HEK293 (cell line): Measurements from ENCODE around the gene CSNK2A2.

Experiments
- CTCF ChIA-PET: fragments of 350-600 bp; formaldehyde crosslinking; extraction: SDS; loops from one replicate; lab custom pipeline; 2021; ENCODE audit warnings: antibody characterized with exemption; lab: Yijun Ruan, JAX
- POLR2A ChIA-PET: fragments of 300-600 bp; formaldehyde crosslinking; extraction: SDS; loops from one replicate; lab custom pipeline; 2020; ENCODE audit warnings: antibody characterized with exemption, inconsistent platforms; lab: Yijun Ruan, JAX
- H3K27ac ChIP-seq: fragments of 200-500 bp; sonication (Bioruptor generic); 2 replicates; pipeline ENCODE4 v1.5.1; 2014; ENCODE audit warnings: low read depth, low read length, control low read depth, inconsistent platforms; ENCODE audit errors: extremely low read depth
- H3K36me3 ChIP-seq, 2 experiments: fragments of 200-500 bp in 1 of 2; sonication (Bioruptor generic) in 1 of 2; 1 replicate in 1 of 2; 2 replicates in 1 of 2; pipeline ENCODE4 v1.5.1; 2014 to 2017; ENCODE audit warnings: inconsistent platforms in 2 of 2, low read length in 2 of 2; ENCODE audit not compliant: control insufficient read depth in 2 of 2, insufficient read depth in 1 of 2
- H3K4me1 ChIP-seq: fragments of 200-500 bp; sonication (Bioruptor generic); 2 replicates; pipeline ENCODE4 v1.5.1; 2014; ENCODE audit warnings: mild to moderate bottlenecking, low read length, inconsistent platforms; ENCODE audit not compliant: control insufficient read depth, insufficient read depth
- H3K4me3 ChIP-seq: 2 replicates; pipeline ENCODE4 v1.5.1; 2011; ENCODE audit warnings: low read depth, mild to moderate bottlenecking, control low read depth, low read length, moderate library complexity
- H3K9me3 ChIP-seq: fragments of 200-500 bp; sonication (Bioruptor generic); 2 replicates; pipeline ENCODE4 v1.5.1; 2014; ENCODE audit warnings: low read depth, low read length, inconsistent platforms; ENCODE audit not compliant: control insufficient read depth, insufficient read depth
- EGR2 ChIP-seq: fragments of 450-650 bp; formaldehyde crosslinking; IDR thresholded peaks from 2 replicates; pipeline ENCODE4 v1.5.1; 2016; ENCODE audit warnings: low read depth, missing biosample characterization, missing genetic modification characterization
- GLIS1 ChIP-seq: fragments of 450-650 bp; formaldehyde crosslinking; IDR thresholded peaks from 2 replicates; pipeline ENCODE4 v1.5.1; 2016; ENCODE audit warnings: missing biosample characterization, missing genetic modification characterization
- YY2 ChIP-seq: fragments of 450-650 bp; formaldehyde crosslinking; IDR thresholded peaks from 2 replicates; pipeline ENCODE4 v1.5.1; 2016; ENCODE audit warnings: missing biosample characterization, missing genetic modification characterization
- ZNF184 ChIP-seq: fragments of 450-650 bp; IDR thresholded peaks from 2 replicates; pipeline ENCODE4 v1.5.1; 2018; ENCODE audit warnings: missing biosample characterization, mild to moderate bottlenecking, missing genetic modification characterization
- ZNF2 ChIP-seq: fragments of 450-650 bp; formaldehyde crosslinking; IDR thresholded peaks from 2 replicates; pipeline ENCODE4 v1.5.1; 2016; ENCODE audit warnings: missing biosample characterization, missing genetic modification characterization
- ZNF366 ChIP-seq: fragments of 450-650 bp; formaldehyde crosslinking; conservative IDR thresholded peaks from 2 replicates; pipeline ENCODE4 v1.5.1; 2016; ENCODE audit warnings: missing biosample characterization, missing genetic modification characterization
- ZNF514 ChIP-seq: fragments of 450-650 bp; formaldehyde crosslinking; IDR thresholded peaks from 2 replicates; pipeline ENCODE4 v1.5.1; 2016; ENCODE audit warnings: missing biosample characterization, missing genetic modification characterization
- ZNF529 ChIP-seq: fragments of 450-650 bp; formaldehyde crosslinking; IDR thresholded peaks from 2 replicates; pipeline ENCODE4 v1.5.1; 2017; ENCODE audit warnings: missing genetic modification characterization, missing biosample characterization; ENCODE audit not compliant: insufficient replicate concordance
- ZNF624 ChIP-seq: fragments of 450-650 bp; formaldehyde crosslinking; IDR thresholded peaks from 2 replicates; pipeline ENCODE4 v1.5.1; 2017; ENCODE audit warnings: missing biosample characterization, missing genetic modification characterization
- ZNF670 ChIP-seq: fragments of 450-650 bp; formaldehyde crosslinking; IDR thresholded peaks from 2 replicates; pipeline ENCODE4 v1.5.1; 2016; ENCODE audit warnings: missing biosample characterization, missing genetic modification characterization, low read depth
- ZNF768 ChIP-seq: fragments of 450-650 bp; formaldehyde crosslinking; IDR thresholded peaks from 2 replicates; pipeline ENCODE4 v1.5.1; 2018; ENCODE audit warnings: missing biosample characterization, mild to moderate bottlenecking, missing genetic modification characterization
- TF ChIP-seq, protein P1 (sequence below): fragments of 450-650 bp; formaldehyde crosslinking; IDR thresholded peaks from 2 replicates; pipeline ENCODE4 v1.5.1; 2017; ENCODE audit warnings: missing biosample characterization, missing genetic modification characterization
- TF ChIP-seq, protein P2 (sequence below): fragments of 450-650 bp; formaldehyde crosslinking; conservative IDR thresholded peaks from 2 replicates; pipeline ENCODE4 v1.5.1; 2016; ENCODE audit warnings: low read depth, missing biosample characterization, missing genetic modification characterization
- TF ChIP-seq, protein P3 (sequence below): fragments of 450-650 bp; formaldehyde crosslinking; IDR thresholded peaks from 2 replicates; pipeline ENCODE4 v1.5.1; 2017; ENCODE audit warnings: missing biosample characterization, mild to moderate bottlenecking, missing genetic modification characterization, moderate library complexity
- TF ChIP-seq, protein P4 (sequence below): fragments of 450-650 bp; formaldehyde crosslinking; IDR thresholded peaks from 2 replicates; pipeline ENCODE4 v1.5.1; 2016; ENCODE audit warnings: missing biosample characterization, missing genetic modification characterization, borderline replicate concordance
- TF ChIP-seq, protein P5 (sequence below): fragments of 450-650 bp; formaldehyde crosslinking; IDR thresholded peaks from 2 replicates; pipeline ENCODE4 v1.5.1; 2016; ENCODE audit warnings: missing biosample characterization, missing genetic modification characterization, borderline replicate concordance

The CSNK2A2 gene

DNA sequence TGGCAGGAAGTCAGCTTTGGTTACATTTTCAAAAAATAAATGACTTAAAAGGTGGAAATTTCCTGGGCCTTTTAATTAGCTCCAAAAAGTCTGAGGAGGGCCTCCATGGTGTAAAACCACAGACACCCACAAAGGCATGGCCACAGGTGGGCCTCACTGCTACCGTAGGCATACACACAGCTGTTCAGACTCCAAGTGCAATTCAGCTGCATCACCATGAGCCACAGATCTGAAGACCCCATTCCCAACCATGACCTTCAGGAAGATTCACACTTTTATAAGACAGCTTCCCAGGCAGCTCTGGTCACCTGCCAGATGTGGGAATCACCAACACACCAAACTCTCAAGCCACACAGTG, 20.6 kb downstream of the CSNK2A2 start (continued):
- TF ChIP-seq, protein P1, sequence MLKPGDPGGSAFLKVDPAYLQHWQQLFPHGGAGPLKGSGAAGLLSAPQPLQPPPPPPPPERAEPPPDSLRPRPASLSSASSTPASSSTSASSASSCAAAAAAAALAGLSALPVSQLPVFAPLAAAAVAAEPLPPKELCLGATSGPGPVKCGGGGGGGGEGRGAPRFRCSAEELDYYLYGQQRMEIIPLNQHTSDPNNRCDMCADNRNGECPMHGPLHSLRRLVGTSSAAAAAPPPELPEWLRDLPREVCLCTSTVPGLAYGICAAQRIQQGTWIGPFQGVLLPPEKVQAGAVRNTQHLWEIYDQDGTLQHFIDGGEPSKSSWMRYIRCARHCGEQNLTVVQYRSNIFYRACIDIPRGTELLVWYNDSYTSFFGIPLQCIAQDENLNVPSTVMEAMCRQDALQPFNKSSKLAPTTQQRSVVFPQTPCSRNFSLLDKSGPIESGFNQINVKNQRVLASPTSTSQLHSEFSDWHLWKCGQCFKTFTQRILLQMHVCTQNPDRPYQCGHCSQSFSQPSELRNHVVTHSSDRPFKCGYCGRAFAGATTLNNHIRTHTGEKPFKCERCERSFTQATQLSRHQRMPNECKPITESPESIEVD (tag by site-specific recombination) = no peak
- TF ChIP-seq, protein P2, sequence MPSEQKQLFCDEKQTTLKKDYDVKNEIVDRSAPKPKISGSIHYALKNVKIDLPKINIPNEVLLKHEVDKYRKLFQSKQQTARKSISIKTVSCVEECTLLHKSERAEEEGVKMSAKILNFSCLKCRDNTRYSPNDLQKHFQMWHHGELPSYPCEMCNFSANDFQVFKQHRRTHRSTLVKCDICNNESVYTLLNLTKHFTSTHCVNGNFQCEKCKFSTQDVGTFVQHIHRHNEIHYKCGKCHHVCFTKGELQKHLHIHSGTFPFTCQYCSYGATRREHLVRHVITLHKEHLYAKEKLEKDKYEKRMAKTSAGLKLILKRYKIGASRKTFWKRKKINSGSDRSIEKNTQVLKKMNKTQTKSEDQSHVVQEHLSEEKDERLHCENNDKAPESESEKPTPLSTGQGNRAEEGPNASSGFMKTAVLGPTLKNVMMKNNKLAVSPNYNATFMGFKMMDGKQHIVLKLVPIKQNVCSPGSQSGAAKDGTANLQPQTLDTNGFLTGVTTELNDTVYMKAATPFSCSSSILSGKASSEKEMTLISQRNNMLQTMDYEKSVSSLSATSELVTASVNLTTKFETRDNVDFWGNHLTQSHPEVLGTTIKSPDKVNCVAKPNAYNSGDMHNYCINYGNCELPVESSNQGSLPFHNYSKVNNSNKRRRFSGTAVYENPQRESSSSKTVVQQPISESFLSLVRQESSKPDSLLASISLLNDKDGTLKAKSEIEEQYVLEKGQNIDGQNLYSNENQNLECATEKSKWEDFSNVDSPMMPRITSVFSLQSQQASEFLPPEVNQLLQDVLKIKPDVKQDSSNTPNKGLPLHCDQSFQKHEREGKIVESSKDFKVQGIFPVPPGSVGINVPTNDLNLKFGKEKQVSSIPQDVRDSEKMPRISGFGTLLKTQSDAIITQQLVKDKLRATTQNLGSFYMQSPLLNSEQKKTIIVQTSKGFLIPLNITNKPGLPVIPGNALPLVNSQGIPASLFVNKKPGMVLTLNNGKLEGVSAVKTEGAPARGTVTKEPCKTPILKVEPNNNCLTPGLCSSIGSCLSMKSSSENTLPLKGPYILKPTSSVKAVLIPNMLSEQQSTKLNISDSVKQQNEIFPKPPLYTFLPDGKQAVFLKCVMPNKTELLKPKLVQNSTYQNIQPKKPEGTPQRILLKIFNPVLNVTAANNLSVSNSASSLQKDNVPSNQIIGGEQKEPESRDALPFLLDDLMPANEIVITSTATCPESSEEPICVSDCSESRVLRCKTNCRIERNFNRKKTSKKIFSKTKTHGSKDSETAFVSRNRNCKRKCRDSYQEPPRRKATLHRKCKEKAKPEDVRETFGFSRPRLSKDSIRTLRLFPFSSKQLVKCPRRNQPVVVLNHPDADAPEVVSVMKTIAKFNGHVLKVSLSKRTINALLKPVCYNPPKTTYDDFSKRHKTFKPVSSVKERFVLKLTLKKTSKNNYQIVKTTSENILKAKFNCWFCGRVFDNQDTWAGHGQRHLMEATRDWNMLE (tag by site-specific recombination) = no peak
- TF ChIP-seq EGR2 (tag by site-specific recombination) (no peak), YY2 (tag by site-specific recombination) (no peak), ZNF514 (tag by site-specific recombination) (no peak), ZNF366 (no peak), ZNF670 (no peak), ZNF529 (tag by site-specific recombination) (no peak)
- TF ChIP-seq, protein P3, sequence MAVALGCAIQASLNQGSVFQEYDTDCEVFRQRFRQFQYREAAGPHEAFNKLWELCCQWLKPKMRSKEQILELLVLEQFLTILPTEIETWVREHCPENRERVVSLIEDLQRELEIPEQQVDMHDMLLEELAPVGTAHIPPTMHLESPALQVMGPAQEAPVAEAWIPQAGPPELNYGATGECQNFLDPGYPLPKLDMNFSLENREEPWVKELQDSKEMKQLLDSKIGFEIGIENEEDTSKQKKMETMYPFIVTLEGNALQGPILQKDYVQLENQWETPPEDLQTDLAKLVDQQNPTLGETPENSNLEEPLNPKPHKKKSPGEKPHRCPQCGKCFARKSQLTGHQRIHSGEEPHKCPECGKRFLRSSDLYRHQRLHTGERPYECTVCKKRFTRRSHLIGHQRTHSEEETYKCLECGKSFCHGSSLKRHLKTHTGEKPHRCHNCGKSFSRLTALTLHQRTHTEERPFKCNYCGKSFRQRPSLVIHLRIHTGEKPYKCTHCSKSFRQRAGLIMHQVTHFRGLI = no peak
- TF ChIP-seq, protein P4, sequence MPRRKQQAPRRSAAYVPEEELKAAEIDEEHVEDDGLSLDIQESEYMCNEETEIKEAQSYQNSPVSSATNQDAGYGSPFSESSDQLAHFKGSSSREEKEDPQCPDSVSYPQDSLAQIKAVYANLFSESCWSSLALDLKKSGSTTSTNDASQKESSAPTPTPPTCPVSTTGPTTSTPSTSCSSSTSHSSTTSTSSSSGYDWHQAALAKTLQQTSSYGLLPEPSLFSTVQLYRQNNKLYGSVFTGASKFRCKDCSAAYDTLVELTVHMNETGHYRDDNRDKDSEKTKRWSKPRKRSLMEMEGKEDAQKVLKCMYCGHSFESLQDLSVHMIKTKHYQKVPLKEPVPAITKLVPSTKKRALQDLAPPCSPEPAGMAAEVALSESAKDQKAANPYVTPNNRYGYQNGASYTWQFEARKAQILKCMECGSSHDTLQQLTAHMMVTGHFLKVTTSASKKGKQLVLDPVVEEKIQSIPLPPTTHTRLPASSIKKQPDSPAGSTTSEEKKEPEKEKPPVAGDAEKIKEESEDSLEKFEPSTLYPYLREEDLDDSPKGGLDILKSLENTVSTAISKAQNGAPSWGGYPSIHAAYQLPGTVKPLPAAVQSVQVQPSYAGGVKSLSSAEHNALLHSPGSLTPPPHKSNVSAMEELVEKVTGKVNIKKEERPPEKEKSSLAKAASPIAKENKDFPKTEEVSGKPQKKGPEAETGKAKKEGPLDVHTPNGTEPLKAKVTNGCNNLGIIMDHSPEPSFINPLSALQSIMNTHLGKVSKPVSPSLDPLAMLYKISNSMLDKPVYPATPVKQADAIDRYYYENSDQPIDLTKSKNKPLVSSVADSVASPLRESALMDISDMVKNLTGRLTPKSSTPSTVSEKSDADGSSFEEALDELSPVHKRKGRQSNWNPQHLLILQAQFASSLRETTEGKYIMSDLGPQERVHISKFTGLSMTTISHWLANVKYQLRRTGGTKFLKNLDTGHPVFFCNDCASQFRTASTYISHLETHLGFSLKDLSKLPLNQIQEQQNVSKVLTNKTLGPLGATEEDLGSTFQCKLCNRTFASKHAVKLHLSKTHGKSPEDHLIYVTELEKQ (tag by site-specific recombination) = no peak

DNA sequence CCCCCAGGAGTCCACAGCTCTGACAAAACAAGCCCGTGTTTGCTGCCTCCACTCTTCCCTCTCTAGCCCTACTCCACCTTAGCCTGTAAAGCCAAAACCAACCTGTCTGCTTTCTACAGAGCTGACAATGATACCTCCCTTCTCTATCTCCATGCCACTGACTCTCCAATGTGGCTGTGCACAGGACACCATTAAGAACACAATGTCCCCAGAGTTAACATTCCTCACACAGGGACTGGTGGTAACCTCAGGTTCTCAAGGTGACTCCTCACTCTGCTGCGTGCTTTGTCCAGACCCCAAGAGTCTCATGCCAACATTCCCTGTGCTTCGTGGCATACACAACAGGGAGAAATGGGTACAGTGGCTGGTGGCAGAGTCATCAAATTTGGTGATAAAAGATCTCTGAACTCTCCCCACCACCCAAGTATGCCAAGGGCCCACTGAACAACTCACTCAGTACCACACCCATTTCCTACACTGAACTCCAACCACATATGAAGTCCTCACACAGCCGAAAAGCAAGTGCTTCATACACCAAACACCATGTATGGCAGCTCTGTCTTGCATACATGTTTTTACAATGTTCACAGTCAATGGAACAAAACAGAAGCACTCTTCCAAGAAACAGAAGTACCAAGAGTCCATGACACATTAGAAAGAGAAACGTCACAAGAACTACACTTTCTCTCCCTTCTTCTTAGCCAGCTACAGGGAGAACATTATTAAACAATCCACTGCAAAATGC, 21.1 kb downstream of the CSNK2A2 start:
- no peak overlapping the region for H3K27ac ChIP-seq
- H3K9me3 ChIP-seq = no peaks in the 10 kb centered on the region
- ChIA-PET POLR2A (interaction anchor here (0.6 kb wide), 1 partner anchor 22 kb away, joined by 4 read pairs; no protein-coding TSS in a partner anchor), CTCF (interaction anchor here (0.7 to 1.0 kb wide), 2 partner anchors 131 to 155 kb away, joined by 3 read pairs; no protein-coding TSS in a partner anchor)
- peaks cover 5 to 84% of the 10 kb centered on the region in 2 experiments for H3K36me3 ChIP-seq
- H3K4me3 ChIP-seq = no peak overlapping the region
- no peaks in the 10 kb centered on the region for H3K4me1 ChIP-seq
- TF ChIP-seq ZNF2 (tag by site-specific recombination) (no peak), ZNF624 (tag by site-specific recombination) (no peak), GLIS1 (tag by site-specific recombination) (no peak), ZNF184 (tag by site-specific recombination) (no peak), ZNF768 (no peak)
- TF ChIP-seq, protein P5, sequence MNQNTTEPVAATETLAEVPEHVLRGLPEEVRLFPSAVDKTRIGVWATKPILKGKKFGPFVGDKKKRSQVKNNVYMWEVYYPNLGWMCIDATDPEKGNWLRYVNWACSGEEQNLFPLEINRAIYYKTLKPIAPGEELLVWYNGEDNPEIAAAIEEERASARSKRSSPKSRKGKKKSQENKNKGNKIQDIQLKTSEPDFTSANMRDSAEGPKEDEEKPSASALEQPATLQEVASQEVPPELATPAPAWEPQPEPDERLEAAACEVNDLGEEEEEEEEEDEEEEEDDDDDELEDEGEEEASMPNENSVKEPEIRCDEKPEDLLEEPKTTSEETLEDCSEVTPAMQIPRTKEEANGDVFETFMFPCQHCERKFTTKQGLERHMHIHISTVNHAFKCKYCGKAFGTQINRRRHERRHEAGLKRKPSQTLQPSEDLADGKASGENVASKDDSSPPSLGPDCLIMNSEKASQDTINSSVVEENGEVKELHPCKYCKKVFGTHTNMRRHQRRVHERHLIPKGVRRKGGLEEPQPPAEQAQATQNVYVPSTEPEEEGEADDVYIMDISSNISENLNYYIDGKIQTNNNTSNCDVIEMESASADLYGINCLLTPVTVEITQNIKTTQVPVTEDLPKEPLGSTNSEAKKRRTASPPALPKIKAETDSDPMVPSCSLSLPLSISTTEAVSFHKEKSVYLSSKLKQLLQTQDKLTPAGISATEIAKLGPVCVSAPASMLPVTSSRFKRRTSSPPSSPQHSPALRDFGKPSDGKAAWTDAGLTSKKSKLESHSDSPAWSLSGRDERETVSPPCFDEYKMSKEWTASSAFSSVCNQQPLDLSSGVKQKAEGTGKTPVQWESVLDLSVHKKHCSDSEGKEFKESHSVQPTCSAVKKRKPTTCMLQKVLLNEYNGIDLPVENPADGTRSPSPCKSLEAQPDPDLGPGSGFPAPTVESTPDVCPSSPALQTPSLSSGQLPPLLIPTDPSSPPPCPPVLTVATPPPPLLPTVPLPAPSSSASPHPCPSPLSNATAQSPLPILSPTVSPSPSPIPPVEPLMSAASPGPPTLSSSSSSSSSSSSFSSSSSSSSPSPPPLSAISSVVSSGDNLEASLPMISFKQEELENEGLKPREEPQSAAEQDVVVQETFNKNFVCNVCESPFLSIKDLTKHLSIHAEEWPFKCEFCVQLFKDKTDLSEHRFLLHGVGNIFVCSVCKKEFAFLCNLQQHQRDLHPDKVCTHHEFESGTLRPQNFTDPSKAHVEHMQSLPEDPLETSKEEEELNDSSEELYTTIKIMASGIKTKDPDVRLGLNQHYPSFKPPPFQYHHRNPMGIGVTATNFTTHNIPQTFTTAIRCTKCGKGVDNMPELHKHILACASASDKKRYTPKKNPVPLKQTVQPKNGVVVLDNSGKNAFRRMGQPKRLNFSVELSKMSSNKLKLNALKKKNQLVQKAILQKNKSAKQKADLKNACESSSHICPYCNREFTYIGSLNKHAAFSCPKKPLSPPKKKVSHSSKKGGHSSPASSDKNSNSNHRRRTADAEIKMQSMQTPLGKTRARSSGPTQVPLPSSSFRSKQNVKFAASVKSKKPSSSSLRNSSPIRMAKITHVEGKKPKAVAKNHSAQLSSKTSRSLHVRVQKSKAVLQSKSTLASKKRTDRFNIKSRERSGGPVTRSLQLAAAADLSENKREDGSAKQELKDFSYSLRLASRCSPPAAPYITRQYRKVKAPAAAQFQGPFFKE (tag by site-specific recombination) = no peak
